ENCODE data around the gene UMODL1.

UMODL1 gene

DNA sequence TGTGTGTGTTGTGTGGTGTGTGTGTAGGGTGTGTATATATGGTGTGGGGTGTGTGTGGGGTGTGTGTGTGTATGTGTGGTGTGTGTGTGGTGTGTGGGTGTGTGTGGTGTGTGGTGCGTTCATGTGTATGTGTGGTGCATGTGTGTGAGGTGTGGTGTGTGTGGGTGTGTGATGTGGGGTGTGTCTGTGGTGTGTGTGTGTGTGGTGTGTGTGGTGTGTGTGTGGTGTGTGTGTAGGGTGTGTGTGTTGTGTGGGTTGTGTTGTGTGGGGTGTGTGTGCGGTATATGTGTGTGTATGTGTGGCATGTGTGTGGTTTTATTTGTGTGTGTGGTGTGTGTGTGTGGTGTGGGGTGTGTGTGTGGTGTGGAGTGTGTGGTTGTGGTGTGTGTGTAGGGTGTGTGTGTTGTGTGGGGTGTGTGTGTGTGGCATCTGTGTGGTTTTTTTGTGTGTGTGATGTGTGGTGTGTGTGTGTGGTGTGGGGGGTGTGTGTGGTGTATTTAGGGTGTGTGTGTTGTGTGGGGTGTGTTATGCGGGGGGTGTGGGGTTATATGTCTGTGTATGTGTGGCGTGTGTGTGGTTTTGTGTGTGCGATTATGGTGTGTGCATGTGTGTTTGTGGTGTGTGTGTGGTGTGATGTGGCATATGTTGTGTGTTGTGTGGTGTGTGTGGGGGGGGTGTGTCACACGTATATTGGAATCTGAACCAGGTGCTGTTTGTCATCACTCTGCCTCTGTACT is 43.9 kb upstream of the UMODL1 start:
- no peak for DNase-seq (ENCODE audit: extremely low read depth, low read depth)
- no peak for TF ChIP-seq CTCF (IDR thresholded peaks at IDR 0.05; ENCODE audit: low read depth, low read length)

GRCh38 chr21:42027822-42028765 is 43.0 kb upstream of the UMODL1 start:
- TF ChIP-seq CTCF (IDR thresholded peaks at IDR 0.05; ENCODE audit: low read depth, low read length): no peak
- DNase-seq (ENCODE audit: extremely low read depth, low read depth): no peak

- TF ChIP-seq CTCF (IDR thresholded peaks at IDR 0.05; ENCODE audit: low read depth, low read length): no peak
Measured at GRCh38 chr21:42028766-42029425, 42.2 kb upstream of the UMODL1 start.

DNA sequence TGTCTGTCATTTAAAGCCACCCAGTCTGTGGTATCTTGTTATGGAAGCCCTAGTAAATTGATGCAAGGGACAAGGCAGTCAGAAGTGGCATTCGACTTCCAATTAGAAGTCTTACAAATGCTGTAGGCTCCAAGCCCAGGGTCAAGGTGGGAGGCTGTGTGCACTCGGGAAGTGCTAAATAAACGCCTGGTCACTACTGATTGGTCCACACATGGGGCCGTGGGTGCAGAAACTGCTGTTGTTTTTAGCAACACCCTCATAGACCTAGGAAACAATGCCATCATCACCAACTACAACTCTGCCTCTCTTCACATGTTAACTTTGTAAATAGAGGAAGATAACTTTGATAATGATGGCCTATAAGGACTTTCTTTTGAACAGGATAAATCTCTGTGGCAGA is 40.8 kb upstream of the UMODL1 start:
- TF ChIP-seq CTCF (IDR thresholded peaks at IDR 0.05; ENCODE audit: low read depth, low read length): no peak
- DNase-seq (ENCODE audit: extremely low read depth, low read depth): no peak

More at GRCh38 chr21:42028766-42029425, 42.2 kb upstream of the UMODL1 start:
- no peak for DNase-seq (ENCODE audit: extremely low read depth, low read depth)

DNA sequence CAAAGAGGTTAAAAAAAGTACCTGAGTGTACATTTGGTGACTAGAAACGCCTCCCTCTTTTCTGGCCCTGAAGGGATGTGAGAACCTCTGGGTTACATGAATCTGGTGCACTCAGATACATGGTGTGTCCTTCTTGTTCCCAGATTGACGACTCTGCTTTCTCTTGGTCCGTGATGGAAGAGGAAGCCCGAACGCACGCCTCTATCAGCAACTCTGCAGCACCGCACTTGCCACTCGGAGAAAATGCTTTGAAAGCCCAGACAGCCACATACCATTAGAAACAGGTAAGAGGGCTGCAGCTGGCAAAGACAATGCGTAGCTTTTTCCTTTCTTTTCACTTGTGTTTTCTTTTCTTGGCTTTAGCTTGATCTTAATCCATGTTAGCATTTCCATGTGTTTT is 39.9 kb upstream of the UMODL1 start:
- no peak for DNase-seq (ENCODE audit: extremely low read depth, low read depth)
- TF ChIP-seq CTCF (IDR thresholded peaks at IDR 0.05; ENCODE audit: low read depth, low read length): no peak

GRCh38 chr21:42031816-42032215 is 39.3 kb upstream of the UMODL1 start:
- no peak for TF ChIP-seq CTCF (IDR thresholded peaks at IDR 0.05; ENCODE audit: low read depth, low read length)
- no peak for DNase-seq (ENCODE audit: extremely low read depth, low read depth)

Measured in AG09319 (cell line).